ENCODE results near the gene ALDH2. TPM values are rescaled to one million over a fixed set of nuclear protein-coding genes. Genes with fewer than 3 reads are reported as not detected.

ALDH2 gene
- total and polyA plus RNA-seq, 9 of the 15 experiments (the other 6 are each of a cell fraction or from before 2014, with no cell fraction given): 1.9 to 22.5 (median 12.2) TPM

GRCh38 chr12:111803038-111803626 is 36.4 kb downstream of the ALDH2 start:
- Histone ChIP-seq H3K4me1 (replicated peaks in 1 of 2; ENCODE audit: control insufficient read depth in 2 of 2, insufficient read depth in 2 of 2, low read length in 2 of 2) (no peaks in the 10 kb centered on the region), H3K9me1 (ENCODE audit: control insufficient read depth, insufficient read depth, low read length) (no peaks in the 10 kb centered on the region), H3K36me3 (ENCODE audit: control insufficient read depth, insufficient read depth, low read length) (peaks cover 9% of the 10 kb centered on the region; the same call in 2 of the 3 replicates), H3K27ac (ENCODE audit: extremely low read depth, low read depth, low read length) (no peak overlapping the region), H3K4me3 (no peak overlapping the region), H3K27me3 (ENCODE audit: control insufficient read depth in 2 of 2, insufficient read depth in 2 of 2, low read length in 2 of 2) (no peaks in the 10 kb centered on the region), H3K4me2 (ENCODE audit: insufficient read depth, low read length) (no peak overlapping the region), H3K9me3 (replicated peaks; ENCODE audit: control insufficient read depth, insufficient read depth, low read depth, low read length) (no peaks in the 10 kb centered on the region), H2AFZ (ENCODE audit: low read depth, low read length) (no peak overlapping the region), H4K20me1 (replicated peaks; ENCODE audit: control insufficient read depth, insufficient read depth, low read length) (no peaks in the 10 kb centered on the region), H3K9ac (ENCODE audit: insufficient read depth in 1 of 2, low read depth in 2 of 2, low read length in 2 of 2) (no peak overlapping the region), H3K79me2 (ENCODE audit: control insufficient read depth, insufficient read depth, low read length) (no peaks in the 10 kb centered on the region)
- FAIRE-seq (no peak), ATAC-seq (no peak), DNase-seq (ENCODE audit: extremely low read depth in 1 of 4, low spot score in 3 of 4) (no peak)
- no TSS peak for BruUV-seq (replicated peaks)
- ChIA-PET CTCF (ENCODE audit: low intra/inter-chr PET ratio) (no interaction called here), POLR2A (no interaction called here)
- WGBS (ENCODE audit: insufficient coverage, low coverage, missing lambda C conversion rate): 71% methylated on average over 6 of the region's 6 CpGs
- in situ Hi-C loops (cut with MboI): no loop called here
- intact Hi-C loops (cut with micrococcal nuclease): no loop called here
- TF ChIP-seq TBL1XR1 (IDR thresholded peaks at IDR 0.05; ENCODE audit: low read length in 2 of 2) (no peak), ZNF512 (tag; IDR thresholded peaks at IDR 0.05) (no peak), ZNF121 (CRISPR knock-in tag; conservative IDR thresholded peaks at IDR 0.05) (peak; percentile 88)

- H3K36me3 ChIP-seq (ENCODE audit: control insufficient read depth, insufficient read depth, low read length): peaks cover 6% of the 10 kb centered on the region; the same call in 2 of the 3 replicates
- H3K9me1 ChIP-seq (ENCODE audit: control insufficient read depth, insufficient read depth, low read length): no peaks in the 10 kb centered on the region
- no peaks in the 10 kb centered on the region for H3K4me1 ChIP-seq (replicated peaks in 1 of 2; ENCODE audit: control insufficient read depth in 2 of 2, insufficient read depth in 2 of 2, low read length in 2 of 2)
- in situ Hi-C loops (cut with MboI) (no loop called here), intact Hi-C loops (cut with micrococcal nuclease) (no loop called here)
- no peak overlapping the region for H2AFZ ChIP-seq (ENCODE audit: low read depth, low read length)
- no peaks in the 10 kb centered on the region for H3K27me3 ChIP-seq (ENCODE audit: control insufficient read depth in 2 of 2, insufficient read depth in 2 of 2, low read length in 2 of 2)
- ATAC-seq: no peak
- POLR2A ChIA-PET: no interaction called here
- H3K4me3 ChIP-seq: no peak overlapping the region
- CTCF ChIA-PET (ENCODE audit: low intra/inter-chr PET ratio): no interaction called here
- no TSS peak for BruUV-seq (replicated peaks)
- no peaks in the 10 kb centered on the region for H4K20me1 ChIP-seq (replicated peaks; ENCODE audit: control insufficient read depth, insufficient read depth, low read length)
- H3K4me2 ChIP-seq (ENCODE audit: insufficient read depth, low read length): no peak overlapping the region
- no peak for FAIRE-seq
- no peak overlapping the region for H3K9ac ChIP-seq (ENCODE audit: insufficient read depth in 1 of 2, low read depth in 2 of 2, low read length in 2 of 2)
- no peak overlapping the region for H3K27ac ChIP-seq (ENCODE audit: extremely low read depth, low read depth, low read length)
- WGBS (ENCODE audit: insufficient coverage, low coverage, missing lambda C conversion rate): 77% methylated on average over 6 of the region's 8 CpGs
- H3K79me2 ChIP-seq (ENCODE audit: control insufficient read depth, insufficient read depth, low read length): no peaks in the 10 kb centered on the region
- no peaks in the 10 kb centered on the region for H3K9me3 ChIP-seq (replicated peaks; ENCODE audit: control insufficient read depth, insufficient read depth, low read depth, low read length)
- DNase-seq (ENCODE audit: extremely low read depth in 1 of 4, low spot score in 3 of 4): no peak
- TF ChIP-seq NUFIP1 (IDR thresholded peaks at IDR 0.05; ENCODE audit: partially characterized antibody) (no peak), KAT2B (IDR thresholded peaks at IDR 0.05; ENCODE audit: low read depth, low read length) (no peak), MAFK (IDR thresholded peaks at IDR 0.05; ENCODE audit: low read length) (no peak), ZNF311 (CRISPR knock-in tag; IDR thresholded peaks at IDR 0.05) (no peak), MCM5 (IDR thresholded peaks at IDR 0.05; ENCODE audit: low read depth) (no peak), ZNF830 (CRISPR knock-in tag; IDR thresholded peaks at IDR 0.05) (no peak), TCFL5 (CRISPR knock-in tag; conservative IDR thresholded peaks at IDR 0.05) (no peak), ZNF436 (CRISPR knock-in tag; IDR thresholded peaks at IDR 0.05) (no peak), ILK (tag; IDR thresholded peaks at IDR 0.05; ENCODE audit: borderline replicate concordance, low read depth) (no peak)
Observed at GRCh38 chr12:111803851-111804250, 37.1 kb downstream of the ALDH2 start.

All from K562 (cell line).